A673 (cell line): ENCODE measurements around the gene ZNF723. TPM values are rescaled to one million over a fixed set of nuclear protein-coding genes. Genes with fewer than 3 reads are reported as not detected.

Source experiments
- BruUV-seq: library from RNA; stranded (reverse); fragments of 400-500 nt; replicated peaks from 2 replicates; lab custom pipeline; 2021; lab: Mats Ljungman, UMichigan
- CTCF ChIA-PET: fragments of 300-600 bp; sonication (Branson Sonifier 250); formaldehyde crosslinking; loops from one replicate; lab custom pipeline; 2022; ENCODE audit warnings: antibody characterized with exemption; lab: Charles Lee
- POLR2A ChIA-PET: fragments of 300-600 bp; sonication (Branson Sonifier 250); formaldehyde crosslinking; loops from one replicate; lab custom pipeline; 2022; ENCODE audit warnings: antibody characterized with exemption; ENCODE audit not compliant: low non-redundant PET; lab: Charles Lee
- DNase-seq: peaks from one replicate; pipeline ENCODE4 v3.0.0-alpha.2; 2015; ENCODE audit warnings: low spot score
- H3K27ac ChIP-seq: fragments of 200-600 bp; sonication (generic); 2 replicates; pipeline ENCODE4 v1.5.1; 2016; ENCODE audit warnings: mixed run types, low read depth, mild to moderate bottlenecking, mixed read lengths, antibody characterized with exemption, low read length; ENCODE audit not compliant: poor library complexity, severe bottlenecking
- H3K27me3 ChIP-seq: fragments of 200-600 bp; sonication (generic); replicated peaks from 2 replicates; pipeline ENCODE4 v1.6.1; 2017; ENCODE audit warnings: mixed run types, low read depth, mild to moderate bottlenecking, mixed read lengths, antibody characterized with exemption, low read length; ENCODE audit not compliant: insufficient read depth, poor library complexity
- H3K36me3 ChIP-seq: fragments of 200-600 bp; sonication (generic); 2 replicates; pipeline ENCODE4 v1.6.1; 2016; ENCODE audit warnings: mixed run types, mild to moderate bottlenecking, mixed read lengths, antibody characterized with exemption, low read length; ENCODE audit not compliant: insufficient read depth, poor library complexity, severe bottlenecking
- H3K4me1 ChIP-seq: fragments of 200-600 bp; sonication (generic); 2 replicates; pipeline ENCODE4 v1.6.1; 2017; ENCODE audit warnings: mixed run types, mild to moderate bottlenecking, mixed read lengths, antibody characterized with exemption, low read length; ENCODE audit not compliant: insufficient read depth, poor library complexity, severe bottlenecking
- H3K4me3 ChIP-seq: fragments of 200-600 bp; sonication (generic); 2 replicates; pipeline ENCODE4 v1.5.1; 2016; ENCODE audit warnings: low read depth, mixed run types, mild to moderate bottlenecking, mixed read lengths, low read length; ENCODE audit not compliant: poor library complexity, severe bottlenecking
- H3K9me3 ChIP-seq: fragments of 200-600 bp; sonication (generic); 2 replicates; pipeline ENCODE4 v1.6.1; 2016; ENCODE audit warnings: mixed run types, low read depth, mild to moderate bottlenecking, mixed read lengths, antibody characterized with exemption, low read length; ENCODE audit not compliant: poor library complexity, severe bottlenecking
- EZH2 ChIP-seq: fragments of 200-600 bp; sonication (generic); IDR thresholded peaks from 2 replicates; pipeline ENCODE4 v1.6.1; 2017; ENCODE audit warnings: borderline replicate concordance, low read depth, mild to moderate bottlenecking, mixed read lengths, antibody characterized with exemption, low read length; ENCODE audit not compliant: poor library complexity, severe bottlenecking
- intact Hi-C: fragments of 100-400 bp; cut with micrococcal nuclease; formaldehyde crosslinking; loops from one replicate; pipeline ENCODE4 v1.10.0; 2022; ENCODE audit not compliant: unreplicated experiment
- total RNA-seq: library from RNA; stranded (reverse); gene quantifications from 2 replicates; pipeline ENCODE4 v1.2.3, GENCODE V29; 2021
- TF ChIP-seq, protein P1 (sequence below): fragments of 300-800, 200-600 bp; sonication (generic); conservative IDR thresholded peaks from 2 replicates; pipeline ENCODE4 v1.5.1; 2017; ENCODE audit warnings: low read depth, mild to moderate bottlenecking, antibody characterized with exemption, low read length, moderate library complexity, mixed read lengths

Gene ZNF723
- total RNA-seq, 1 experiment from 2014 or later, result not detected

DNA sequence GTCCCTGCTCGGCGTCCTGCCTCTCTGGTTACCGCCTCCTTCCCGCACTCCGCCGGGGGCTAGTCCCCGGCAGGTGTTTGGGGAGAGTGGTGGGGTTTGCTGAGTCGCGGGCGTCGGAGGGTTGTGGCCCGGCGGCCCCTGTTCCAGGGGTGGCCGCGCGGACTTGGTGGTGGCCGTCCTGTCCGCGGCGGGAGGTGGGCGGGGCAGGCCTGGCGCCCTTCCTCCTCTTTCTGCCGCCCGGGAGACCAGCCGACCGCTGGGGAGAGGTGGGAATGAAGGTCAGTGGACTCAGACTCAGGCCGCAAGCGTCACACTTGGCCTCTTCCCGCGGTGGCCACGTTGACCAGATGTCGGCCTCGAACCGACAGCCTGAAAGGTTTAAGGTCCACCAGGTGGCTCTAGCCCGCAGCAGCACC lies 61.8 kb downstream of the ZNF723 start:
- Histone ChIP-seq H3K36me3 (no peaks in the 10 kb centered on the region), H3K4me1 (no peaks in the 10 kb centered on the region), H3K4me3 (no peak overlapping the region), H3K27me3 (no peaks in the 10 kb centered on the region), H3K9me3 (peaks cover 32% of the 10 kb centered on the region), H3K27ac (no peak overlapping the region)
- ChIA-PET CTCF (no interaction called here), POLR2A (no interaction called here)
- no peak for DNase-seq
- TF ChIP-seq, protein P1, sequence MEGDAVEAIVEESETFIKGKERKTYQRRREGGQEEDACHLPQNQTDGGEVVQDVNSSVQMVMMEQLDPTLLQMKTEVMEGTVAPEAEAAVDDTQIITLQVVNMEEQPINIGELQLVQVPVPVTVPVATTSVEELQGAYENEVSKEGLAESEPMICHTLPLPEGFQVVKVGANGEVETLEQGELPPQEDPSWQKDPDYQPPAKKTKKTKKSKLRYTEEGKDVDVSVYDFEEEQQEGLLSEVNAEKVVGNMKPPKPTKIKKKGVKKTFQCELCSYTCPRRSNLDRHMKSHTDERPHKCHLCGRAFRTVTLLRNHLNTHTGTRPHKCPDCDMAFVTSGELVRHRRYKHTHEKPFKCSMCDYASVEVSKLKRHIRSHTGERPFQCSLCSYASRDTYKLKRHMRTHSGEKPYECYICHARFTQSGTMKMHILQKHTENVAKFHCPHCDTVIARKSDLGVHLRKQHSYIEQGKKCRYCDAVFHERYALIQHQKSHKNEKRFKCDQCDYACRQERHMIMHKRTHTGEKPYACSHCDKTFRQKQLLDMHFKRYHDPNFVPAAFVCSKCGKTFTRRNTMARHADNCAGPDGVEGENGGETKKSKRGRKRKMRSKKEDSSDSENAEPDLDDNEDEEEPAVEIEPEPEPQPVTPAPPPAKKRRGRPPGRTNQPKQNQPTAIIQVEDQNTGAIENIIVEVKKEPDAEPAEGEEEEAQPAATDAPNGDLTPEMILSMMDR, result no peak
- TF ChIP-seq EZH2, result no peak
- BruUV-seq, result no TSS peak
- intact Hi-C loops, result no loop called here

DNA sequence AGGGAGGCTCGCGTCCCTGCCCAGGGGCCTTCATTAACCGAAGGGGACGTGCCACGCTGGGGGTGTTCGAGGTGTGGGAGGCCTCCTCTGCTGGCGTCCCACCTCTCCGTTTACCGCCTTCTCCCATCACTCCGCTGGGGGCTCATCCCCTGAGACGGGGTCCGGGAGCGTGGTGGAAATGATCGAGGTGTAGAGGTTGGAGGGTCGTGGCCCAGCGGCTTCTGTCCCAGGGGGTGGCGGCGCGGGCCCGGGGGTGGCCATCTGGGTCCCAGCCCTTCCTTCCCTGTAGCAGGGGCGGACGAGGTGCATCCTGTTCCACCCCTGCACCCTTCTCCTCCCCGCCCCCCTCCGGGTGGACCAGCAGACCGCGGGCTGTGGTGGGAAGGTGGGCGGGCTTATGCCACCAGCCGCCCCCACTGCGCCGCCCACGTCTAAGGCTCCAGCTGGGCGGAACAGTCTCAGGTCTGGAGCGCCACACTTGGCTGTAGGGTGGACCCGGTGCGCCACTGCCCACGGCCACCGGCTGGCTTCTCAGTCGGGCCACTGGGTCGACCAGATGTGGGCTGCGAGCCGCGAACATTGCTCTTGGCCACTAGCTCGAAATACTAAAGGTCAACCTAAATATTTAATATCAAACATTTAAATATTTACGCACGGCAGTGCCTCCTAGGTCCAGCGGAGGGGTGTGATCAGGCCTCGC lies 69.5 kb downstream of the ZNF723 start:
- no TSS peak for BruUV-seq
- Histone ChIP-seq H3K4me3 (no peak overlapping the region), H3K4me1 (no peaks in the 10 kb centered on the region), H3K27ac (no peak overlapping the region), H3K27me3 (no peaks in the 10 kb centered on the region), H3K9me3 (peaks cover 49% of the 10 kb centered on the region), H3K36me3 (no peaks in the 10 kb centered on the region)
- CTCF ChIA-PET, result no interaction called here
- TF ChIP-seq EZH2, result no peak
- TF ChIP-seq, protein P1, result no peak
- POLR2A ChIA-PET, result no interaction called here
- no peak for DNase-seq
- intact Hi-C loops, result no loop called here

Other genes with a start within 250 kb of the ZNF723 start
- not detected in 2 replicates for gene ZNF492, start 198.0 kb upstream of the ZNF723 start, total RNA-seq
- not detected in 2 replicates for gene ZNF99, start 48.1 kb upstream of the ZNF723 start, total RNA-seq
- not detected in 2 replicates for gene ZNF728, start 170.9 kb downstream of the ZNF723 start, total RNA-seq